Measurements from ENCODE around the gene MGRN1.

DNA sequence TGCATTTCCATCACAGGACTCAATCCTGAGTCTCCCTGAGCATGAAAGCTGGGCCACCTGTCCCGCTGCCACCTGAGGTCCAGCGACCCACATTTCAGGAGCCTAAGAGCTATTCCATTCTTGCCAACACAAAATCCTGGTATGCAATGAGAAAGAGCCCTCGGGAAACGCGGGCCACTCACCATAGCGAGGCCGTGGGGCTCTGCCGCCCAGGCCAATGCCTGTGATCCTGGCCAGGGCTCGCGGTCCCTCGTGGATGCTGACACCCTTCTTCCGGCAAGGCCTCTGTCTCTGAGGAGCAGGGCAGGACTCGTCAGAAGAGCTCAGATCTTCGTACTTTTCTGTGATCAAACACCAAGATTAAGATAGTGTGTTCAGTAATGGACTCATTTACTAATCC lies 80.3 kb downstream of the MGRN1 start:
- TF ChIP-seq EZH2 (IDR thresholded peaks at IDR 0.05; ENCODE audit: insufficient read depth, poor library complexity, severe bottlenecking), result no peak
- TF ChIP-seq EZH2phosphoT487 (IDR thresholded peaks at IDR 0.05; ENCODE audit: insufficient read depth, low read depth), result no peak

All from GM23248 (cell line).